ENCODE results near the gene SOX13. TPM values are rescaled to one million over a fixed set of nuclear protein-coding genes. Genes with fewer than 3 reads are reported as not detected.

The SOX13 gene
- total and polyA plus RNA-seq, 9 of the 15 experiments (the other 6 are each of a cell fraction or from before 2014, with no cell fraction given), result 0.03 to 0.35 (median 0.06) TPM; not detected in 5

DNA sequence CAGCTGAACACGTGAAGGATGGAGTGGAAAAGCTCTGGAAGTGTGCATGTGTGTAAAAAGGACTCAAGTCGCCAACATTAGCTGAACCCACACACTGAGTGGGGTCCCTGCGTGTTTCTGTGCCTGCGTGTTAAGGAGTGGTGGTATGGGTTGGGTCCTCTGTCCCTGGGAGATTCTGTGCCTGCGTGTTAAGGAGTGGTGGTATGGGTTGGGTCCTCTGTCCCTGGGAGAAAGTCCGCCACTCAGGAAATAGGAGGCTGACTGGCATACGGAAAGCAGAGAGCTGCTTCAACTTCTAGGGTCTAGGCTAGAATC lies 7.0 kb upstream of the SOX13 start:
- DNase-seq (ENCODE audit: extremely low read depth in 1 of 4, low spot score in 3 of 4), result no peak
- Histone ChIP-seq H3K4me2 (ENCODE audit: insufficient read depth, low read length) (no peak overlapping the region), H3K4me1 (replicated peaks in 1 of 2; ENCODE audit: control insufficient read depth in 2 of 2, insufficient read depth in 2 of 2, low read length in 2 of 2) (no peaks in the 10 kb centered on the region), H3K36me3 (ENCODE audit: control insufficient read depth, insufficient read depth, low read length) (no peaks in the 10 kb centered on the region), H3K27me3 (ENCODE audit: control insufficient read depth in 2 of 2, insufficient read depth in 2 of 2, low read length in 2 of 2) (peaks cover 19 to 52% of the 10 kb centered on the region in 2 experiments), H4K20me1 (replicated peaks; ENCODE audit: control insufficient read depth, insufficient read depth, low read length) (0 out of 2 replicates have a peak, but pooled peaks cover 3% of the 10 kb centered on the region), H3K9me1 (ENCODE audit: control insufficient read depth, insufficient read depth, low read length) (no peaks in the 10 kb centered on the region), H3K4me3 (no peak overlapping the region), H2AFZ (ENCODE audit: low read depth, low read length) (no peak overlapping the region), H3K79me2 (ENCODE audit: control insufficient read depth, insufficient read depth, low read length) (no peaks in the 10 kb centered on the region), H3K9me3 (replicated peaks; ENCODE audit: control insufficient read depth, insufficient read depth, low read depth, low read length) (no peaks in the 10 kb centered on the region), H3K27ac (ENCODE audit: extremely low read depth, low read depth, low read length) (no peak overlapping the region), H3K9ac (ENCODE audit: insufficient read depth in 1 of 2, low read depth in 2 of 2, low read length in 2 of 2) (no peak overlapping the region)
- ATAC-seq, result no peak
- POLR2A ChIA-PET, result interaction anchor here (0.5 to 0.6 kb wide), 3 partner anchors 66 to 305 kb away, joined by 3 read pairs; no protein-coding TSS in a partner anchor
- intact Hi-C loops (cut with micrococcal nuclease) (no loop called here), in situ Hi-C loops (cut with MboI) (no loop called here)
- no peak for FAIRE-seq
- WGBS (ENCODE audit: insufficient coverage, low coverage, missing lambda C conversion rate), result 0% methylated on average over 7 of the region's 7 CpGs
- TF ChIP-seq CSDE1 (IDR thresholded peaks at IDR 0.05) (no peak), KDM5B (IDR thresholded peaks at IDR 0.05; ENCODE audit: insufficient replicate concordance, low read depth, low read length) (no peak), NCOA6 (IDR thresholded peaks at IDR 0.05) (no peak), JUNB (CRISPR knock-in tag; conservative IDR thresholded peaks at IDR 0.05) (no peak), SRSF7 (optimal IDR thresholded peaks at IDR 0.05; ENCODE audit: low read depth, low read length) (no peak), TRIM28 (IDR thresholded peaks at IDR 0.05) (no peak), CC2D1A (IDR thresholded peaks at IDR 0.05) (no peak), ETV6 (IDR thresholded peaks at IDR 0.05; ENCODE audit: borderline replicate concordance in 1 of 2, low read depth in 2 of 2, low read length in 1 of 2) (no peak), ETV6 (CRISPR knock-in tag; IDR thresholded peaks at IDR 0.05; ENCODE audit: borderline replicate concordance) (no peak), BRD9 (IDR thresholded peaks at IDR 0.05; ENCODE audit: low read depth, partially characterized antibody) (no peak), SMC3 (conservative IDR thresholded peaks at IDR 0.05; ENCODE audit: insufficient read depth, low read depth, low read length) (no peak)
- TF ChIP-seq, protein P1, sequence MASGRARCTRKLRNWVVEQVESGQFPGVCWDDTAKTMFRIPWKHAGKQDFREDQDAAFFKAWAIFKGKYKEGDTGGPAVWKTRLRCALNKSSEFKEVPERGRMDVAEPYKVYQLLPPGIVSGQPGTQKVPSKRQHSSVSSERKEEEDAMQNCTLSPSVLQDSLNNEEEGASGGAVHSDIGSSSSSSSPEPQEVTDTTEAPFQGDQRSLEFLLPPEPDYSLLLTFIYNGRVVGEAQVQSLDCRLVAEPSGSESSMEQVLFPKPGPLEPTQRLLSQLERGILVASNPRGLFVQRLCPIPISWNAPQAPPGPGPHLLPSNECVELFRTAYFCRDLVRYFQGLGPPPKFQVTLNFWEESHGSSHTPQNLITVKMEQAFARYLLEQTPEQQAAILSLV (tag; IDR thresholded peaks at IDR 0.05), result no peak
- TF ChIP-seq, protein P2, sequence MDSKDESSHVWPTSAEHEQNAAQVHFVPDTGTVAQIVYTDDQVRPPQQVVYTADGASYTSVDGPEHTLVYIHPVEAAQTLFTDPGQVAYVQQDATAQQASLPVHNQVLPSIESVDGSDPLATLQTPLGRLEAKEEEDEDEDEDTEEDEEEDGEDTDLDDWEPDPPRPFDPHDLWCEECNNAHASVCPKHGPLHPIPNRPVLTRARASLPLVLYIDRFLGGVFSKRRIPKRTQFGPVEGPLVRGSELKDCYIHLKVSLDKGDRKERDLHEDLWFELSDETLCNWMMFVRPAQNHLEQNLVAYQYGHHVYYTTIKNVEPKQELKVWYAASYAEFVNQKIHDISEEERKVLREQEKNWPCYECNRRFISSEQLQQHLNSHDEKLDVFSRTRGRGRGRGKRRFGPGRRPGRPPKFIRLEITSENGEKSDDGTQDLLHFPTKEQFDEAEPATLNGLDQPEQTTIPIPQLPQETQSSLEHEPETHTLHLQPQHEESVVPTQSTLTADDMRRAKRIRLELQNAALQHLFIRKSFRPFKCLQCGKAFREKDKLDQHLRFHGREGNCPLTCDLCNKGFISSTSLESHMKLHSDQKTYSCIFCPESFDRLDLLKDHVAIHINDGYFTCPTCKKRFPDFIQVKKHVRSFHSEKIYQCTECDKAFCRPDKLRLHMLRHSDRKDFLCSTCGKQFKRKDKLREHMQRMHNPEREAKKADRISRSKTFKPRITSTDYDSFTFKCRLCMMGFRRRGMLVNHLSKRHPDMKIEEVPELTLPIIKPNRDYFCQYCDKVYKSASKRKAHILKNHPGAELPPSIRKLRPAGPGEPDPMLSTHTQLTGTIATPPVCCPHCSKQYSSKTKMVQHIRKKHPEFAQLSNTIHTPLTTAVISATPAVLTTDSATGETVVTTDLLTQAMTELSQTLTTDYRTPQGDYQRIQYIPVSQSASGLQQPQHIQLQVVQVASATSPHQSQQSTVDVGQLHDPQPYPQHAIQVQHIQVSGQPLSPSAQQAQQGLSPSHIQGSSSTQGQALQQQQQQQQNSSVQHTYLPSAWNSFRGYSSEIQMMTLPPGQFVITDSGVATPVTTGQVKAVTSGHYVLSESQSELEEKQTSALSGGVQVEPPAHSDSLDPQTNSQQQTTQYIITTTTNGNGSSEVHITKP (IDR thresholded peaks at IDR 0.05; ENCODE audit: partially characterized antibody), result no peak
- no TSS peak for BruUV-seq (replicated peaks)
- CTCF ChIA-PET (ENCODE audit: low intra/inter-chr PET ratio), result no interaction called here
